Type B pancreatic cell (in vitro differentiated cells): Measurements from ENCODE around the gene IKZF4. TPM values are rescaled to one million over a fixed set of nuclear protein-coding genes. Genes with fewer than 3 reads are reported as not detected.
"Not testable (repeated sequence)": the region's sequence is repeated elsewhere in the genome, so short reads cannot be mapped to it uniquely, and the experiment has no call there.

Experiments used
- DNase-seq: peaks from one replicate; pipeline ENCODE4 v3.0.0; 2021; ENCODE audit warnings: mixed read lengths; ENCODE audit not compliant: unreplicated experiment; ENCODE audit errors: extremely low spot score
- H3K27ac Mint-ChIP-seq: 2 replicates; pipeline ENCODE4 v1.8.0; 2021; ENCODE audit warnings: mild to moderate bottlenecking, mixed read lengths
- H3K27me3 Mint-ChIP-seq: 2 replicates; pipeline ENCODE4 v1.8.0; 2021; ENCODE audit warnings: mixed read lengths
- H3K36me3 Mint-ChIP-seq: 2 replicates; pipeline ENCODE4 v1.8.0; 2021; ENCODE audit warnings: mixed read lengths
- H3K4me1 Mint-ChIP-seq: one replicate; pipeline ENCODE4 v1.8.0; 2021; ENCODE audit warnings: mixed read lengths; ENCODE audit not compliant: unreplicated experiment
- H3K4me3 Mint-ChIP-seq: 2 replicates; pipeline ENCODE4 v1.8.0; 2021; ENCODE audit warnings: mild to moderate bottlenecking, mixed read lengths
- H3K9me3 Mint-ChIP-seq: 2 replicates; pipeline ENCODE4 v1.8.0; 2021; ENCODE audit warnings: mixed read lengths
- CTCF ChIP-seq: fragments of 200-600 bp; sonication (generic); conservative IDR thresholded peaks from 2 replicates; pipeline ENCODE4 v1.5.0; 2021; ENCODE audit warnings: antibody characterized with exemption, mild to moderate bottlenecking
- total RNA-seq: library from RNA; stranded (reverse); gene quantifications from 2 replicates; pipeline ENCODE4 v1.2.1, GENCODE V29; 2021; ENCODE audit warnings: low replicate concordance

IKZF4 gene
- total RNA-seq, 1 donor from 2014 or later = 21.0 TPM

GRCh38 chr12:55996201-55996714 lies 24.6 kb upstream of the IKZF4 start:
- peak; percentile 96 for TF ChIP-seq CTCF
- DNase-seq = no peak

GRCh38 chr12:55996715-55997534 lies 23.9 kb upstream of the IKZF4 start, which contains the start of gene SUOX:
SUOX (plus strand) TSS chr12:55997276; CDS start chr12:56002222, 4,946 bp downstream.
- DNase-seq = peak; percentile 93
- Mint-ChIP-seq H3K4me3 (peak within 1 kb of the TSS; percentile 99), H3K27me3 (no peaks in the 10 kb centered on the region), H3K9me3 (no peaks in the 10 kb centered on the region), H3K4me1 (peaks cover 21% of the 10 kb centered on the region), H3K36me3 (peaks cover 22% of the 10 kb centered on the region), H3K27ac (peak within 1 kb of the TSS; percentile 87)
- no peak for TF ChIP-seq CTCF

More at GRCh38 chr12:55996201-55996714, 24.6 kb upstream of the IKZF4 start:
- Mint-ChIP-seq H3K4me3 (peak overlapping the region; percentile 99), H3K4me1 (peaks cover 14% of the 10 kb centered on the region), H3K9me3 (no peaks in the 10 kb centered on the region), H3K27ac (peak overlapping the region; percentile 87), H3K36me3 (peaks cover 17% of the 10 kb centered on the region), H3K27me3 (no peaks in the 10 kb centered on the region)

GRCh38 chr12:55997535-55997859 lies 23.3 kb upstream of the IKZF4 start:
- Mint-ChIP-seq H3K27ac (peak overlapping the region; percentile 87), H3K27me3 (no peaks in the 10 kb centered on the region), H3K9me3 (no peaks in the 10 kb centered on the region), H3K36me3 (peaks cover 22% of the 10 kb centered on the region), H3K4me1 (peaks cover 24% of the 10 kb centered on the region), H3K4me3 (peak overlapping the region; percentile 99)
- no peak for DNase-seq
- no peak for TF ChIP-seq CTCF

GRCh38 chr12:55999522-55999921 lies 21.3 kb upstream of the IKZF4 start:
- H3K4me3 Mint-ChIP-seq = peak overlapping the region; percentile 54
- not testable (repeated sequence) for DNase-seq, H3K27me3 Mint-ChIP-seq, H3K9me3 Mint-ChIP-seq
- peaks cover 26% of the 10 kb centered on the region for H3K36me3 Mint-ChIP-seq
- H3K27ac Mint-ChIP-seq = peak overlapping the region; percentile 31
- peaks cover 24% of the 10 kb centered on the region for H3K4me1 Mint-ChIP-seq

- H3K27ac Mint-ChIP-seq, DNase-seq, H3K27me3 Mint-ChIP-seq, H3K9me3 Mint-ChIP-seq, H3K4me3 Mint-ChIP-seq: not testable (repeated sequence)
- H3K4me1 Mint-ChIP-seq = peaks cover 24% of the 10 kb centered on the region
- H3K36me3 Mint-ChIP-seq = peaks cover 29% of the 10 kb centered on the region
These were observed 20.8 kb upstream of the IKZF4 start for GRCh38 chr12:55999999-56000540.

- no peak for DNase-seq
- Mint-ChIP-seq H3K9me3 (no peaks in the 10 kb centered on the region), H3K4me1 (peaks cover 23% of the 10 kb centered on the region), H3K4me3 (peak overlapping the region; percentile 34), H3K36me3 (peaks cover 30% of the 10 kb centered on the region), H3K27ac (peak overlapping the region; percentile 46), H3K27me3 (no peaks in the 10 kb centered on the region)
- no peak for TF ChIP-seq CTCF
These were observed 19.2 kb upstream of the IKZF4 start for GRCh38 chr12:56001487-56002100.

- not testable (repeated sequence) for H3K27ac Mint-ChIP-seq, H3K9me3 Mint-ChIP-seq, H3K4me3 Mint-ChIP-seq, DNase-seq, H3K27me3 Mint-ChIP-seq
- H3K36me3 Mint-ChIP-seq = peaks cover 30% of the 10 kb centered on the region
- H3K4me1 Mint-ChIP-seq = peaks cover 30% of the 10 kb centered on the region
These were observed 17.5 kb upstream of the IKZF4 start for GRCh38 chr12:56003376-56003775.
